K562 (cell line): ENCODE measurements around the gene RFC2. TPM values are rescaled to one million over a fixed set of nuclear protein-coding genes. Genes with fewer than 3 reads are reported as not detected.

Source experiments
- ARID1B ChIP-seq: fragments of 450-650 bp; IDR thresholded peaks from 2 replicates; pipeline ENCODE4 v1.6.1; 2016; ENCODE audit warnings: antibody characterized with exemption, mild to moderate bottlenecking, inconsistent platforms
- ARID4B ChIP-seq: sonication (generic); formaldehyde crosslinking; IDR thresholded peaks from 2 replicates; pipeline ENCODE4 v1.8.0; 2022; ENCODE audit warnings: mild to moderate bottlenecking, missing genetic modification reagents
- CCNT2 ChIP-seq: IDR thresholded peaks from 2 replicates; pipeline ENCODE4 v1.6.1; 2011; ENCODE audit warnings: borderline replicate concordance, low read depth, mild to moderate bottlenecking, moderate library complexity, mixed read lengths, low read length; ENCODE audit not compliant: insufficient read length; ENCODE audit errors: extremely low read depth
- CREBBP ChIP-seq: IDR thresholded peaks from one replicate; pipeline ENCODE4 v1.6.1; 2012; ENCODE audit warnings: low read depth, mild to moderate bottlenecking, control low read depth, inconsistent platforms, low read length
- CTBP1 ChIP-seq: fragments of 450-650 bp; IDR thresholded peaks from 2 replicates; pipeline ENCODE4 v1.6.1; 2016; ENCODE audit warnings: borderline replicate concordance
- DIDO1 ChIP-seq: fragments of 450-650 bp; IDR thresholded peaks from 2 replicates; pipeline ENCODE4 v1.6.1; 2016; ENCODE audit warnings: low read depth, missing biosample characterization, missing genetic modification characterization
- EGR1 ChIP-seq: fragments of 450-650 bp; conservative IDR thresholded peaks from 2 replicates; pipeline ENCODE4 v1.6.1; 2017; ENCODE audit warnings: mild to moderate bottlenecking
- FOS ChIP-seq: IDR thresholded peaks from 3 replicates; pipeline ENCODE4 v1.6.1; 2011; ENCODE audit not compliant: insufficient read length; ENCODE audit errors: extremely low read depth
- HOMEZ ChIP-seq: fragments of 250-450 bp; sonication (Bioruptor Pico); IDR thresholded peaks from 2 replicates; pipeline ENCODE4 v1.4.0; 2020; ENCODE audit warnings: mild to moderate bottlenecking, moderate library complexity
- MLX ChIP-seq, 2 experiments: fragments of 450-650 bp in 1 of 2; sonication (generic) in 1 of 2; formaldehyde crosslinking; conservative IDR thresholded peaks; 2 replicates each; pipeline versions ENCODE4 v1.4.0 to v1.8.1; 2020 to 2022; ENCODE audit warnings: mild to moderate bottlenecking in 1 of 2, missing genetic modification reagents in 1 of 2
- RNF2 ChIP-seq: sonication (generic); IDR thresholded peaks from 2 replicates; pipeline ENCODE4 v1.6.1; 2016
- SMC3 ChIP-seq: conservative IDR thresholded peaks from 2 replicates; pipeline ENCODE4 v1.6.1; 2011; ENCODE audit warnings: low read depth, low read length, improper control_type of control experiment; ENCODE audit not compliant: insufficient read depth
- SRSF1 ChIP-seq: fragments of 200-400 bp; formaldehyde crosslinking; IDR thresholded peaks from 2 replicates; pipeline ENCODE4 v1.6.1; 2017; ENCODE audit warnings: mild to moderate bottlenecking, low read depth, low read length, moderate library complexity
- TEAD1 ChIP-seq, 2 experiments: fragments of 450-650 bp in 1 of 2; sonication (generic) in 1 of 2; formaldehyde crosslinking; IDR thresholded peaks; 2 replicates each; pipeline versions ENCODE4 v1.4.0 to v1.8.0; 2020 to 2022; ENCODE audit warnings: mild to moderate bottlenecking in 2 of 2, missing genetic modification reagents in 1 of 2
- THRB ChIP-seq: fragments of 450-650 bp; formaldehyde crosslinking; conservative IDR thresholded peaks from 2 replicates; pipeline ENCODE4 v1.4.0; 2022; ENCODE audit warnings: mild to moderate bottlenecking, missing genetic modification characterization
- ZBTB17 ChIP-seq: fragments of 450-650 bp; formaldehyde crosslinking; IDR thresholded peaks from 2 replicates; pipeline ENCODE4 v1.4.0; 2020; ENCODE audit warnings: mild to moderate bottlenecking
- ZFP30 ChIP-seq: fragments of 250-450 bp; sonication (Bioruptor Pico); IDR thresholded peaks from 2 replicates; pipeline ENCODE4 v1.8.0; 2022; ENCODE audit warnings: moderate library complexity, mild to moderate bottlenecking, inconsistent platforms, borderline replicate concordance
- polyA plus RNA-seq, 8 experiments: library from polyadenylated mRNA; depleted of rRNA in 4 of 8; stranded (reverse) in 5 of 8; unstranded in 3 of 8; fragments of >200 nt; fragmentation: Nextera tagmentation in 2 of 8; fragmentation: Illumina TruSeq in 1 of 8; extraction: Ambion mirVana in 2 of 8; extraction: Trizol in 1 of 8; gene quantifications; 2 replicates each; pipeline versions ENCODE4 v1.2.1 to v1.2.3, GENCODE V29; 2011 to 2014; ENCODE audit warnings: inconsistent platforms in 1 of 8, missing spikeins in 1 of 8
- total RNA-seq, 7 experiments: library from RNA; depleted of rRNA in 6 of 7; stranded (reverse); fragments of >200 nt in 6 of 7; fragmentation: Illumina TruSeq in 2 of 7; extraction: Trizol in 2 of 7; gene quantifications; 2 replicates each; pipeline versions ENCODE4 v1.2.1 to v1.2.3, GENCODE V29; 2011 to 2021; ENCODE audit warnings: low replicate concordance in 1 of 7

The RFC2 gene
- total and polyA plus RNA-seq, 9 of the 15 experiments (the other 6 are each of a cell fraction or from before 2014, with no cell fraction given) = 32.5 to 161 (median 102) TPM

GRCh38 chr7:74289018-74289658 lies 34.9 kb upstream of the RFC2 start, which contains the start of gene CLIP2 (continued):
- TF ChIP-seq FOS = no peak
- TF ChIP-seq MLX (CRISPR knock-in tag; conservative IDR thresholded peaks at IDR 0.05) = 0 out of 4 replicates have a peak, but pooled peaks of 1 of the 2 experiments have one; percentile 21
- peak; percentile 64; the same call in 1 of the 2 replicates for TF ChIP-seq CTBP1
- no peak for TF ChIP-seq ARID1B
- no peak for TF ChIP-seq SMC3
- peak in 1 of 2 experiments; percentile 78; a peak in 2 of 4 replicates for TF ChIP-seq TEAD1 (CRISPR knock-in tag; IDR thresholded peaks at IDR 0.05)
- no peak for TF ChIP-seq ZFP30 (CRISPR knock-in tag)
- peak; percentile 41; the same call in 1 of the 2 replicates for TF ChIP-seq RNF2
- peak; percentile 51 for TF ChIP-seq CCNT2
- TF ChIP-seq CREBBP = no peak
- no peak for TF ChIP-seq ZBTB17
- TF ChIP-seq SRSF1 = no peak
- TF ChIP-seq EGR1 = peak; percentile 60
- TF ChIP-seq ARID4B = 0 out of 2 replicates have a peak, but pooled peaks have one; percentile 30
- peak; percentile 71; the same call in 1 of the 2 replicates for TF ChIP-seq THRB (CRISPR knock-in tag)
- no peak; the same call in 1 of the 2 replicates for TF ChIP-seq HOMEZ (CRISPR knock-in tag)
- peak; percentile 9; the same call in 1 of the 2 replicates for TF ChIP-seq DIDO1 (tag)
